HepG2 (cell line): ENCODE results near the gene OPRL1. TPM values are rescaled to one million over a fixed set of nuclear protein-coding genes. Genes with fewer than 3 reads are reported as not detected.

Experiments
- ARNT2 ChIP-seq: sonication (generic); formaldehyde crosslinking; IDR thresholded peaks from 2 replicates; pipeline ENCODE4 v1.8.0; 2022; ENCODE audit warnings: mild to moderate bottlenecking, low read depth, missing genetic modification reagents, moderate library complexity
- ATF7 ChIP-seq, 2 experiments: fragments of 450-650 bp in 1 of 2; sonication (generic) in 1 of 2; formaldehyde crosslinking in 1 of 2; IDR thresholded peaks; 2 replicates each; pipeline versions ENCODE4 v1.4.0 to v1.6.1; 2016 to 2020; ENCODE audit warnings: antibody characterized with exemption in 1 of 2, mild to moderate bottlenecking in 1 of 2, missing genetic modification reagents in 1 of 2
- CHD2 ChIP-seq: IDR thresholded peaks from 2 replicates; pipeline ENCODE4 v1.6.1; 2011; ENCODE audit warnings: low read depth, low read length, improper control_type of control experiment
- CTCF ChIP-seq: sonication (generic); formaldehyde crosslinking; IDR thresholded peaks from 2 replicates; pipeline ENCODE4 v1.5.0; 2020; ENCODE audit warnings: mild to moderate bottlenecking, missing genetic modification reagents, moderate library complexity
- FLYWCH1 ChIP-seq: sonication (generic); formaldehyde crosslinking; IDR thresholded peaks from 2 replicates; pipeline ENCODE4 v1.8.1; 2023; ENCODE audit warnings: mild to moderate bottlenecking, missing genetic modification reagents
- HMGXB4 ChIP-seq, 2 experiments: sonication (generic) in 1 of 2; formaldehyde crosslinking in 1 of 2; IDR thresholded peaks; 2 replicates each; pipeline versions ENCODE4 v1.4.0 to v1.6.1; 2018 to 2020; ENCODE audit warnings: missing genetic modification reagents in 2 of 2, borderline replicate concordance in 1 of 2, low read depth in 1 of 2, mild to moderate bottlenecking in 1 of 2, missing biosample characterization in 1 of 2
- MAFF ChIP-seq: IDR thresholded peaks from 2 replicates; pipeline ENCODE4 v1.6.1; 2011; ENCODE audit warnings: low read depth, low read length, improper control_type of control experiment
- MXD4 ChIP-seq: IDR thresholded peaks from 2 replicates; pipeline ENCODE4 v1.6.1; 2016; ENCODE audit warnings: mild to moderate bottlenecking, missing biosample characterization, missing genetic modification reagents
- RBM39 ChIP-seq: fragments of 200-400 bp; formaldehyde crosslinking; IDR thresholded peaks from one replicate; pipeline ENCODE4 v1.6.1; 2018; ENCODE audit warnings: antibody characterized with exemption, mild to moderate bottlenecking, low read depth, low read length; ENCODE audit not compliant: poor library complexity, severe bottlenecking
- REPIN1 ChIP-seq: sonication (generic); formaldehyde crosslinking; IDR thresholded peaks from 2 replicates; pipeline ENCODE4 v1.8.0; 2022; ENCODE audit warnings: missing genetic modification reagents, low read depth, mild to moderate bottlenecking, borderline replicate concordance
- SOX13 ChIP-seq, 3 experiments: fragments of 450-650 bp in 1 of 3; sonication (generic) in 1 of 3; formaldehyde crosslinking in 1 of 3; IDR thresholded peaks in 2 of 3; conservative IDR thresholded peaks in 1 of 3; 2 replicates each; pipeline versions ENCODE4 v1.5.0 to v1.6.1; 2016 to 2020; ENCODE audit warnings: antibody characterized with exemption in 1 of 3, mild to moderate bottlenecking in 1 of 3, missing compliant biosample characterization in 1 of 3, missing genetic modification reagents in 1 of 3, moderate library complexity in 1 of 3
- USF2 ChIP-seq, 2 experiments: sonication (generic) in 1 of 2; formaldehyde crosslinking in 1 of 2; IDR thresholded peaks; 2 replicates each; pipeline versions ENCODE4 v1.5.1 to v1.6.1; 2011 to 2020; ENCODE audit warnings: borderline replicate concordance in 1 of 2, low read depth in 1 of 2, low read length in 1 of 2, mild to moderate bottlenecking in 1 of 2, missing genetic modification reagents in 1 of 2, moderate library complexity in 1 of 2
- ZBTB39 ChIP-seq: sonication (generic); formaldehyde crosslinking; IDR thresholded peaks from 2 replicates; pipeline ENCODE4 v1.5.0; 2020; ENCODE audit warnings: missing genetic modification reagents
- ZFY ChIP-seq: sonication (generic); formaldehyde crosslinking; IDR thresholded peaks from 2 replicates; pipeline ENCODE4 v1.4.0; 2020; ENCODE audit warnings: missing genetic modification reagents
- ZNF660 ChIP-seq: sonication (generic); formaldehyde crosslinking; IDR thresholded peaks from 2 replicates; pipeline ENCODE4 v1.5.1; 2020; ENCODE audit warnings: mild to moderate bottlenecking, low read depth, missing genetic modification reagents, borderline replicate concordance
- ZNF737 ChIP-seq: sonication (generic); formaldehyde crosslinking; IDR thresholded peaks from 2 replicates; pipeline ENCODE4 v1.5.0; 2020; ENCODE audit warnings: missing genetic modification reagents, mild to moderate bottlenecking, borderline replicate concordance
- polyA plus RNA-seq, 8 experiments: library from polyadenylated mRNA; depleted of rRNA in 3 of 8; stranded (reverse) in 7 of 8; unstranded in 1 of 8; fragments of >200 nt; fragmentation: Illumina TruSeq in 4 of 8; extraction: Trizol in 4 of 8; gene quantifications; 2 replicates each; pipeline versions ENCODE4 v1.2.1 to v1.2.3, GENCODE V29; 2011 to 2016; ENCODE audit warnings: low read depth in 4 of 8, missing spikeins in 1 of 8, mixed read lengths in 1 of 8; ENCODE audit not compliant: insufficient read depth in 1 of 8
- total RNA-seq, 5 experiments: library from RNA; depleted of rRNA; stranded (reverse); fragments of >200 nt; fragmentation: Illumina TruSeq; extraction: Trizol; gene quantifications; 2 replicates each; pipeline ENCODE4 v1.2.3, GENCODE V29; 2016; ENCODE audit warnings: low read depth in 1 of 5

Gene OPRL1
- total and polyA plus RNA-seq, 2 of the 13 experiments (the other 11 are each of a cell fraction or from before 2014, with no cell fraction given): 0.35 to 0.71 TPM

- 0 out of 2 replicates have a peak, but pooled peaks have one; percentile 34 for TF ChIP-seq ARNT2
- no peak for TF ChIP-seq CHD2
- TF ChIP-seq ZNF737 (CRISPR knock-in tag): no peak
- 0 out of 2 replicates have a peak, but pooled peaks have one; percentile 29 for TF ChIP-seq ZFY (CRISPR knock-in tag)
- TF ChIP-seq REPIN1: no peak
- peak; percentile 92 for TF ChIP-seq CTCF
- peak; percentile 45; the same call in 1 of the 2 replicates for TF ChIP-seq ZBTB39
- TF ChIP-seq ATF7 (IDR thresholded peaks at IDR 0.05): no peak
- peak; percentile 60; the same call in 1 of the 2 replicates for TF ChIP-seq ATF7 (CRISPR knock-in tag; IDR thresholded peaks at IDR 0.05)
- TF ChIP-seq USF2 (IDR thresholded peaks at IDR 0.05; ENCODE audit: low read depth, low read length): no peak
- TF ChIP-seq USF2 (CRISPR knock-in tag; IDR thresholded peaks at IDR 0.05; ENCODE audit: borderline replicate concordance): no peak
- TF ChIP-seq RBM39: peak; percentile 64
- no peak for TF ChIP-seq SOX13 (IDR thresholded peaks at IDR 0.05)
- TF ChIP-seq SOX13 (CRISPR knock-in tag; conservative IDR thresholded peaks at IDR 0.05 in 1 of 2, IDR thresholded peaks at IDR 0.05 in 1 of 2): no peak; a peak in 1 of 4 replicates
- TF ChIP-seq HMGXB4 (CRISPR knock-in tag; IDR thresholded peaks at IDR 0.05; ENCODE audit: borderline replicate concordance in 1 of 2, low read depth in 1 of 2): peak; percentile 92 to 93
- no peak for TF ChIP-seq ZNF660
- TF ChIP-seq FLYWCH1 (CRISPR knock-in tag): no peak
- no peak for TF ChIP-seq MAFF
- no peak for TF ChIP-seq MXD4 (CRISPR knock-in tag)
Observed at GRCh38 chr20:64101731-64102621, 22.1 kb downstream of the OPRL1 start (continued).
